NCI-H187 treated with DMSO at 0.1 percent for 48 hours (cell line): Measurements from ENCODE around the gene URI1.
"Not testable (repeated sequence)": the region's sequence is repeated elsewhere in the genome, so short reads cannot be mapped to it uniquely, and the experiment has no call there.

Source experiments
- DNase-seq: peaks from one replicate; lab custom pipeline; 2025; lab: John Stamatoyannopoulos, UW

The URI1 gene

DNA sequence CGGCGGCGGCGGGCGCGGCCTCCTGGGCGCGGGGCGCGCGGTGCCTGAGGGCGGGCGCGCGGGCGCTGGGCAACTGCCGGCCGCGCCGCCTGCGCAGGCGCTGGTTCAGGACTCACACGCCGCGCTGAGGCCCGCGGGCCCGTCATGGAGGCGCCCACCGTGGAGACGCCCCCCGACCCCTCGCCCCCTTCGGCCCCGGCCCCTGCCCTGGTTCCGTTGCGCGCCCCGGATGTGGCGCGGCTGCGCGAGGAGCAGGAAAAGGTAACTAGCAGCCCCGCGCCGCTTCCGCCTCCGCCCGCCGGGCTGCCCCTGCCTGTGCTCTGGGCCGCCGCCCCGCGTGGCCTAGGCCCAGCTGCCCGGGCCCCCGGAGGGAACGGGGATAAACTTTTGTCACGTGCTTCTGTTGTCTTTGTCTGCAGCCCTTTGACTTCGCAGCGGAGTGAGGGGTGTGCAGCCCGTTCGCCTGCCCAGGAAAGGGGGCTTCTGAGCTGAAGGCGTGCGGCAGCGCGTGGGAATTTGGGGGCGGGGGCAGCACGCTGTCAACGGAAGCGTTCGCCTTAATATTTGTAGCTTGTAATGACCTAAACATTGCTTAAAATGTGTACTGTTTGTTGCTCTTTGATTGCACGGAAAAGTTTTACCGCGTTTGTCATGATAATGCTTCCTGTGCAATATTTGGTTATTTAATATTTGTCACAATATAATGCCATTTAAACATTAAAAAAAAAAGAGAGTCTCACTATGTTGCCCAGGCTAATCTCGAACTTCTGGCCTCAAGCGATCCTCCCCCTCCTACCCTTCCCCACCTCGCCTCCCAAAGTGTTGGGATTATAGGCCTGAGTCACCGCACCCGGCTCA is 594 bp downstream of the URI1 start:
- no peak for DNase-seq

DNA sequence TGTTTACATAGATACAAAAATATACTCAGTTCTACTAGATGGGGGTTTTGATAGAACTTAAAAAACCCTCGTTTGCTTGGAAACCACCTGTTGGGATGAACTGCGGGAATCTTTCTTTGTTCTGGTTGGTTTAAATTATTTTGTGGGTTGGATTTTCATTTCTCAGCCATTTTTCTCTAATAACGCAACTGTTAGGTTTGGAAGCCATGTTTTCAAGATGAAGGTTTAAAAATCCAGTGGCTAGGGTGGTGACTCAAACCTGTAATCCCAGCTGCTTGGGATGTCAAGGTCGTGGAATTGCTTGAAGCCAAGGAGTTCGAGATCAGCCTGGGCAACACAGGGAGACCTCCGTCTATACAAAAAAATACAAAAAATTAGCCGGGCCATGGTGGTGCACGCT is 1.6 kb downstream of the URI1 start:
- DNase-seq, result no peak

DNA sequence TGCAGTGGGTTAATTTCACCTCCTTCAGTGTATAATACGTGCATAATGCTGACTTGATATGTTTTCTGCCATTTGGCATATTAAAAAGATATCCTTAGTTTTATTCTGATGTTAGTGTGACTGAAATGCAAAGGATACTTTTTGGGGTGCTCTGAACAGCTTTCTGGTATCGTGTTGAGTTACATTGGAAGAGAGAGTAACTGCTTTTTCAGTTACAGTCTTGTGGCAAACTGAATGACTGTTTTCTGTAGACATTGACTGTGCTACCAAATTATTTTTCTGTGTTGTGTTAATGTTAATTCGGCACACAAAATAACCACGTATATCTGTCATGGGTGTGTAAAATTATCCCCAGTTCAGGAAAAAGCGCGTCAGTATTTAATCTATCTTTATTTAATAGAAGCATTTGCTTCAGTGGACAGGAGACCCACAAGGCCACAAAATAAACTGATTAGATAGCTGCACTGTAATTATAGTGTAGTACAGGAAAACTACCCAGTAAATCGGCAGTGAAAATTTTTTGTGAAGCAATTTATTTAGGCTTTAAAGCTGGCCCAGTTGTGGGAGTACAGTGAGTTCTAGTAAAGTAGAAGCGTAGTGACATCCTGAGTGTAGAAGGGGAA is 2.5 kb downstream of the URI1 start:
- DNase-seq, result no peak

DNA sequence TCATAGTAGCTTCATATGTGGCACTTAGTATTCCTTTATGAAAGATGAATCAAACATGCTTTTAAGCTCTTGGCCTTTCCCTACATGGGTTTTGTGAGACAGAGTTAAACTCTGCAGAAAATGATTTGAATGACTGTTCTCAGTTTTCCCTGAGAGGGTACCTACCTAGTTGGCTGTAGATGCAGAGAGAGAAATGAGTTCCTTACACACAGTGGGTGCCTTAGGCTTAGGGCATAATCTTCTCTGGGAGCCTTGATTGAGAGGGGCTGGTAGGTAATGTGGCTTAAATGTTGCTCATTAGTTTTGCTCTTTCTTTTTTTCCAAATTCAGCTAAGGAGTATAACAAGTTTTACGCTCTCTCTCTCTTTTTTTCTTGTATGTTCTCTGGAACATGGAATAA is 3.0 kb downstream of the URI1 start:
- no peak for DNase-seq

DNA sequence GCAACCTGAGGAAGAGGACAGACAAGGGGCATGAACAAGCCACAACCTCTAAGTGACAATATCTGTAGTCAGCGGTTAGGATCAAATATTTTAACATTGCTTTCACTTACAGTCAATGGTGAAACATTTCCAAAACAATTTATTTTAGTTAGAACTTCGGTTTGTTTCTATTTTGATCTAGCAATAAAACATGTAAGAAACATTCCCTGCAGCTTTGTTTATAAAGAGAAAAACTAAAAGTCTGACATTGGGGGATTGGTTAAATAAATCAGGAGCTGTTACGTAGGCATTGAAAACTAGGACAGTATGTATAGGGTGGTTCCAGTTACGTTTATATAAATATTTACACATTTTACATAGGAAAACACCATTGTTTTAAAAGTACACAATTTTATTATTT is 3.4 kb downstream of the URI1 start:
- no peak for DNase-seq

DNA sequence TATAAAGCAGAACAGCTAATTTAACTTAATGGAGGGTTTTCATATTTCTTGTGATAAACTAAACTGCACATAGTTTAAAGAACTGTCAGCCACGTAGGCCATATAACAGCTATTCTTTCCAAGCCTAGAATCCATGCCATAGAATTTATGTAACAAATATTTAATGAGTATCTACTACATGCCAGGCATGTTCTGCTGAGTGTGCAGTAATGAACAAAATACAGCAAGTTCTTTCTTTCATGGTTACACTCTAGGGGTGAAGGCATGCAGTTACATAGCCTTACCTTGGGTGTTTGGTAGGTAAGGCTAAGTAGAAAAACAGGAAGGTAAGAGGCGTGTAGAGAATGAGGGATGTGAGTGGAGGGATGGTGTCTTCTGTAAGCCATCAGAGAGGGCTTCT is 4.6 kb downstream of the URI1 start:
- no peak for DNase-seq

DNA sequence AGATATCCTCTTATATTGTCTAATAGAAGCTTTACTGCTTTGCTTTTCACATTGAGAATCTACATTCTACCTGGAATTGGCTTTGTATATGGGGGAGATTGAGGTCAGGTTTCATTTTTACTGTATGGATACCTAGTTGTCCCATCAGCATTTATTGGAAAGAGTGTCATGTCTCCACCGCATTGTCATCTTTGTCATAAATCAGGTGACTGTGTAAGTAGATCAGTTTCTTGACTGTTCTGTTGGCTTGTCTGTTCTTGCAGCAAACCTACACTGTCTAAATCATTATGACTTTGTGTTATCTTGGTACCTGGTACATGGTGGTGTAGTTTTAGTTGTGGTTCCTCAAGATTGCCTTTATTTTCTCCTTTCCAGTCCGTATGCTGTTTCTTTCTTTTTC is 5.8 kb downstream of the URI1 start:
- DNase-seq, result no peak

DNA sequence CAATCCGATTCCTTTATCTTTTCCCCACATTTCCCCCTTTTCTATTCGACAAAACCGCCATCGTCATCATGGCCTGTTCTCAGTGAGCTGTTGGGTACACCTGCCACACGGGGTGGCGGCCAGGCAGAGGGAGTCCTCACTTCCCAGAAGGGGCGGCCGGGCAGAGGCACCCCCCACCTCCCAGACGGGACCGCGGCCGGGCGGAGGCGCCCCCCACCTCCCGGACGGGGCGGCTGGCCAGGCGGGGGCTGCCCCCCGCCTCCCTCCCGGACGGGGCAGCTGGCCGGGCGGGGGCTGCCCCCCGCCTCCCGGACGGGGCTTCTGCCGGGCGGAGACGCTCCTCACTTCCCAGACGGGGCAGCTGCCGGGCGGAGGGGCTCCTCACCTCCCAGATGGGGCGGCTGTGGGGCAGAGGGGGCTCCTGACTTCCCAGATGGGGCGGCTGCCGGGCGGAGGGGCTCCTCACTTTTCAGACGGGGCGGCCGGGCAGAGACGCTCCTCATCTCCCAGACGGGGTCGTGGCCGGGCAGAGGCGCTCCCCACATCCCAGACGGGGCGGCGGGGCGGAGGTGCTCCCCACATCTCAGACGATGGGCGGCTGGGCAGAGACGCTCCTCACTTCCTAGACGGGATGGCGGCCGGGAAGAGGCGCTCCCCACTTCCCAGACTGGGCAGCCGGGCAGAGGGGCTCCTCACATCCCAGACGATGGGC is 6.9 kb downstream of the URI1 start:
- not testable (repeated sequence) for DNase-seq

DNA sequence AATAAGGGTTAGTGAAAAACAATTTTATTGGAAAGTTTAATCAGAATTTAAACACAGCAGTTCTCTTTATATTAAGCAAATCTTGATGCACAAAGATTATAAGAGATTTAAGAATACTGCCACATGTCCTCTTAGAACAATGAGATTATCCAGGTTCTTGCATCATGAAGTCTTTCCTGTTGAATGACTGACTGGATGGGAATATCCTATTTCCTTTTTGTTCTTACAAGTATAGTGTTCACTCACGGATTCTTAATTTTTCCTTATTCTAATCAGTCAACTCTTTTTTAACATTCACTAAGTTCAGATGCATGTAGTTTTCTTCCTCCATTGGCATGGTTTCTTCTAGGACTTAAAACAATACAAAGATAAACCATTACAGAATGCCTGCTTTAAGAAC is 10.1 kb downstream of the URI1 start:
- DNase-seq, result no peak

DNA sequence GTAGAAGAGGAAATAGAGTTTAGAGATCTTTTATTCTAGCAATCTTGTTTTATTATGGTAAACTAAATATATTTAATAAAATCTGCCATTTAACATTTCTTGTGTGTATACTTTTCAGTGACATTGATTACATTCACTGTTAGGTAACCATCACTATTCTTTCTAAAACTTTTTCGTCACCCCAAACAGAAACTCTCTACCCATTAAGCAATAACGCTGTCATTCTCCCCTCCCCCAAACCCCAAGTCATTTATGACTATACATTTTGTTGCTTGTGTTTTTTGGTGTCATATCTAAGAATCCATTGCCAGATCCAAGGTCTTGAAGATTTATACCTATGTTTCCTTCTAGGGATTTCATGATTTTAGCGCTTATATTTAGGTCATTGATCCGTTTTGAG is 10.6 kb downstream of the URI1 start:
- no peak for DNase-seq

DNA sequence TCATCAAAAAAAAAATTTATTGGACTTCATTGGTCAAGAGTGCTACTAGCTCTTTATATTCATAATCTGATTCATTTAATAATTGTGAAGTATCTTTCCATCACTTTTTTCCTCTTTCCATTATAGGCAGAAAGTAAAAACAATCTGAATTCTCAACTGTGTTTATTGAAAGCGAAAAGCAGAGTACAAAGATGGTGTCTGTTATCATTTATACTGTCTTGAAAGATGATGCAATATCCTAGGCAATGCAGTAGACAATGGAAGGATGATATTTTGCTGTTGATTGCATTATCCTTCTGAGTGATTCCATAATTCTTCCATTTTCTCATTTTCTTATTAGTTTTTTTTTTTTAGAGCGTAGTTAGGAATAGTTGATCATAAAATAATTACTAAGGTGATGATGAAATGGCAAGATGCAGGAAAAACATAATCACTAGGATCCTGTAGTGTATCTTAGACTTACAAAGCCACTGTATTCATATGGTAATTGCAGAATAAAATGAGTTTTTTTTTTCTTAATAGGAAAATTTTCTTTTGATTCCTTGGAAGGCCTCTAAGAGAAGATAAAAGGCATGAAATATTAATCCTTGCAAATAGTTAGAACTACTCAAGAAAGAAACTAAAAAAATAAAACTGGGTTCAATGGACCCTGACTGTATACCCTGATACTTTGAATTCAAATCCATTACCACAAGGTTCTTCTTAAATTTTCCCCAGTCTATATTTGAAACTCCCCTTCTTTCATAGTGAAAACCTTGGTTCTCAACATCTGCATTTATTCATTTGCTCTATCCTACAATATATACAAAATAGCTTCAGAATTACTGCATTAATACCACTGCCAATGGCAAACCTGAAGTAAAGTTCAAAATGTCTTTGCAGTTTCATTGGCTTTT is 11.6 kb downstream of the URI1 start:
- DNase-seq, result no peak

DNA sequence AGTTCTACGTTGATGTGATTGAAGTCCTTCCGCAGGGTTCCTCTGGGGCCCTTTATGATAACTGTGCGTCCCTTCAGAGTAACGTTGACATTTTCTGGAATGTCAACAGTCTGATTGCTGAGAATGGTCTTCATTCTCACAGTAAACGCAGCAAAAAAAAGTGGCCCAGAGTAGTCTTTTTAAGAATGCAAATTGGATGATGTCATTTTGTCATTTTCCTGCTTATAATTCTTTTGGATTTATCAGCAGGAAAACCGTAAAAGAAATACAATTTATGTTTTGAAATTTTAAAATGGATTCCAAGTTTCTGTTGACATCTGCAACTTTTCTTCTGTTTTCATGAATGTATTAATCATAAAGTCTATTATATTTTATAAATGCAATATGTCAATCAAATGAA is 14.8 kb downstream of the URI1 start:
- no peak for DNase-seq

DNA sequence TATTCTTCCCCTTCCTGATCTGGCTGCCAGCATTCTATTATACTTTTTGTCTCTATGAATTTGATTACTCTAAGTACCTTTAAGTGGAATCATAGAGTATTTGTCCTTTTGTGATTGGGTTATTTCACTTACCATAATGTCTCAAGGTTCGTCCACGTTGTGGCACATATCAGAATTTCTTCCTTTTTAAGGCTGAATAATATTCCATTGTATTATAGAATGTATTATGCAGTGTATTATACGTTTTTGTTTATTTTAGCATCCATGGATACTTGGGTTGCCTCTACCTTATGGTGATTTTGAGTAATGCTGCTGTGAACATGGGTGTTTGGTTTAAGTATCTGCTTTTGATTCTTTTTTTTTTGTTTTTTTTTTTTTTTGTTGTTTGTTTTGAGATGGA is 19.3 kb downstream of the URI1 start:
- DNase-seq, result no peak

DNA sequence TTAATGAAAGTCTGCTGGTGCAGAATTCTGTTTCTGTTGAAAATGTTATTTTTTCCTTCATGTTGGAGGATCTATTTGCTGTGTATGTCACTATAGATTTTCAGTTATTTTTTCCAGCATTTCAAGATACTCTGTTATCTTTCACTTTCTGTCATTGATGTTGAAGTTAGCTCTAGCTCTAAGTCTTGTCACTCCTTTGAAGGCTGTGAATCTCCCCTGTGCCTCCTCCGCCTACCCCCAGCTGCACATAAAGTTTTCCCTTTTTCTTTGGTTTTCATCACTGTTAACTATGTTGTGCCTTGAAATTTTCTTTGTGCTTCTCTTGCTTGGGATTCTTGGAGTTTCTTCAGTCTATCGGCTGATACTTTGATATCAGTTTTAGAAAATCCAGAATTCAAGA is 20.8 kb downstream of the URI1 start:
- no peak for DNase-seq

DNA sequence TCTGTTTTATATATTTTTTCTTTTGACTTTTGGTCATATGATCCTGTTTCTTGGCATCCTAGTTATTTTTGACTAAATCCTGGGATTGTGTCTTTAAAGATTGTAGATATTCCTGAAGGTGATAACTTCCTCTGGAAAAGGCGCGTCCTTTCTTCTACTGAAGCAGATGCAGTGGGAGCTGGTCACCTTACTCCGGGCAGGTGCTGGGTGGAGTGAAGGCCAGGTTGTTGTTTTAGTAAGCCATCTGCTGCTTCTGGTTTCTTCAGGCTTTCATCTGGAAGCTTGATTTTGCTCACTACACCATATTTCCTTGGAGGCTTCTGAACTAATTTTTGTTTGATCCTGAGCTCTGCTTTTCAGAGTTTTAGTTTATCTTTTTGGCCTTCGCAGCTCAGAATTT is 21.5 kb downstream of the URI1 start:
- no peak for DNase-seq

DNA sequence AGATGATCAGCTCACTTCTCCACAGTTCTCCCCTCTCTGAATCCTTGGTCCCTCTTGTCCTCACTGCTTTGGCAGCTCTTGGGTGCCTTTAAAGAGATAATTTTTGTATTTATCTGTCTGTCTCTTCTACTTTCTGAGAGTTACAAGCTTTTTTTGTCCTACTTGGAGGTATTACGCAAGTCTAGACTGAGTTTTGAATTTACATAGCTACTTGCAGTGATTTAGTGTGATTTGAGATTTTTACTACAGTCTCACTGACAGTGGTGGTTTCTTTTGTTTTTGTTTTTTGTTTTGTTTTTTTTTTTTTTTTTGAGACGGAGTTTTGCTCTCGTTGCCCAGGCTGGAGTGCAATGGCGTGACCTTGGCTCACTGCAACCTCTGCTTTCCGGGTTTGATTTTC is 22.1 kb downstream of the URI1 start:
- DNase-seq, result no peak

DNA sequence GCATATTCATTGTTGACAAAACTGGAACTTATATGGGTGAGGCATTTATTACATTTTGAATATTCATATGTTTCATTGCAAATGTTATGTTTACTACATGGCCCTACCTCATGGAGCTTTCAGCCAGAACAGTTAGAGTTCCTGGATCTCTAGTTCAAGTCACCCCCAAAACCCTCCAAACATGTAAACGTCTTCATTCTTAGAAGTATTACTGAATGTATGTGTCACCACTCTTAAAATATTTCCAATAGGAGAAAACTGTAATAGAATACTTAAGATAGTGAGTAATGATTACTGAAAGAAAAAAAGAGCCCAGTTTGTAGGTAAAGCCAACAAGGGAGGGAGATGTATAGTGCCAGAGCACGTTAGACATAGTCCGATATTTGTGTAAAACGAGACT is 23.5 kb downstream of the URI1 start:
- DNase-seq, result no peak

DNA sequence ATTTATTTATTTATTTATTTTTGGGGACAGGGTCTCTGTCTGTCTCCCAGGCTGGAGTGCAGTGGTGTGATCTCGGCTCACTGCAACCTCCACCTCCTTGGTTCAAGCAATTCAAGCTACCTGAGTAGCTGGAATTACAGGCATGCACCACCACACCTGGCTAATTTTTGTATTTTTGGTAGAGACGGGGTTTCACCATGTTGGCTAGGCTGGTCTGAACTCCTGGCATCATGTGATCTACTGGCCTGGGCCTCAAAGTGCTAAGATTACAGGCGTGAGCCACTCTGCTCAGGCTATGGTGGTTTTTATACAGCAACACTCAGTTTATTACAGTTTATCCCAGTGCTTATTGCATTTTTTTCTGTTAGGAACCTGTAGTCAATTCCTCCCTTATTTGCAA is 24.1 kb downstream of the URI1 start:
- DNase-seq, result not testable (repeated sequence)

DNA sequence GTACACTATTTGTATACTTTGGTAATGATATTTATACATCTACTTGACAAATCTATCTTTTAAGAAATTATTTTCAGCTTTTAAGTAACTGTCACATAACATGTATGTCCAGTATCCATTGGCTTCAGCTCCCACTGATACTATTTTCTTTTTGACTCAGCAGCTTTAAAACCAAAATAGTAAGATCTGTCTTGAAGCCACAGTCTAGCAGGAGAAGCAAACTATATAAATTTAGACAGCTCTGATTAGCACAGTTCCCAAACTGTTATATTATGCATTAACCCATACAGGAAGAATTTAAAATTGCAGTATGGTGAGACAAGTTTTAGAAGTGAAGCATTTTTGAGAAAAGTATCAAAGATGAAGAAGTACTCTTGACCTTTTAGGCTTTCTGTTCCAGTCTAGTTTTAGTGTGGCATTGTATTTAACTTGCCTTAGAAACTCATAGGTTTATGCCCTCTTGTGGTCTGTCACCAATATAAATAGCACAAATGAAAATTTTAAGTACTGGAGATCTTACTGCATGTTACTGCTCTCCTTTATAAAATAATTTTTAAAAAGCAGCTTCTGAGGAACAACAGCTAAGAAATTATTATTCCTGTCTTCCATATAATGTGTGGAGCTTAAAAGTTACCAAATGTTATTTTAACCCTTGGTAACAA is 24.7 kb downstream of the URI1 start:
- DNase-seq, result no peak

DNA sequence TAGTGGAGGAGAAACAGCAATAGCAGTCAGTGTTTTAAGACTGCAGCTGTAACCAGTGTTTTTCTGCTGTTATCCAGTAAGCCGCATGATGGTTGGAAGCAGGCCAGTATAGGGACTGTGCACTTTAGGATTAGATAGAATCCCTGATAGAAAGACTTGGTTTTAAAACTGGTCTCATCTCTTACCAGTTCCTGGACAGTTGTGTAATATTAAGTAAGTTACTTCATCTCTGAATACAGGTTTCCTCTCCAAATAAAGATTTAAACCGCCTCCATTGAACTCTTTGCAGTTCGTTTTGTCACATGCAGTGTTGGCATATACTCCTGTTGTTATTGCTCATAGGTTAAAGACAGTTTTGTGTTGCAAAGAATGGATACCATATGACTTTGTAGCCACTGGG is 25.6 kb downstream of the URI1 start:
- no peak for DNase-seq

DNA sequence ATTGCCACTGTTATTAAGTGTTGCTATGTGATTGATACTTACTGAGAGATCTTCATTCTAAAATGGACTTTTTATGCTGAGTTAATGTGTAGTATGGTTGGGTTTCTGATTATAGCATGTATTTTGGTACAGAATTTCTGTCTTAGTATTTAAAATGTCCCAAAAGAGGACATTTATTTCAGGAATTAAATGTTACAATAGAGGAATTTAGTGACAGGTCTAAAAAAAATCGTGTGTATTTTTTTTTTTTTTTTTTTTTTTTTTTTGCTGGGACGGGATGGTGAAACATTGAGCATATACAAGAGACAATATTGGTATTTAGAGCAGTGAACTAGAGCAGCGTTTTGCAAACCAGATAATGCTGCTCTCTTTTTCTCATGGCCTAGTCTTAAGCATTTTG is 27.9 kb downstream of the URI1 start:
- DNase-seq, result no peak

DNA sequence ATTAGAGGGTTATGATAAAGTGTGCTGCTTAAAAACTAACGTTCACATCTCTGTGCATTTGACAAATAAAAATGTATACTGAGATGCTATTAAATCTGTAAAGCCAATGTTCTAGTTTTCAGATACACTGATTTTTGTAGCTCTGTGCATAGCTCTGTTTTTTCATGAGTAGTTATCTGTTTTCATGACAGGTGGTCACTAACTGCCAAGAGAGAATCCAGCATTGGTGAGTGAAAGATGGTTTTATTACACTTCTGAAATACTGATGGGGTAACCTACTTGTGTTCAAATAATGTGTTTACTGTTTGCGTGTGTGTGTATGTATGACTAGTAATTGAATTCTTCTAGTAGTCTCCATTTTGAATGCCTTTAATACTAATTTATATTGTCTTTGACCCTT is 29.0 kb downstream of the URI1 start:
- DNase-seq, result no peak
